Mesenchymal stem cell (in vitro differentiated cells and primary cell): ENCODE results near the gene TOGARAM2.

Experiments
- DNase-seq: peaks from one replicate; pipeline ENCODE4 v3.0.0-alpha.2; 2013
- H2AFZ ChIP-seq: one replicate; pipeline ENCODE4 v1.6.1; 2013; ENCODE audit warnings: low read depth, mild to moderate bottlenecking, control low read depth, inconsistent platforms, low read length, moderate library complexity
- H2AK5ac ChIP-seq: 2 replicates; pipeline ENCODE4 v1.6.1; 2013; ENCODE audit warnings: low read length, moderate library complexity, mild to moderate bottlenecking, inconsistent platforms; ENCODE audit not compliant: severe bottlenecking
- H2BK120ac ChIP-seq: one replicate; pipeline ENCODE4 v1.6.1; 2013; ENCODE audit warnings: low read depth, mild to moderate bottlenecking, inconsistent platforms, low read length, moderate library complexity
- H2BK12ac ChIP-seq, 2 experiments: one replicate each; pipeline ENCODE4 v1.6.1; 2013; ENCODE audit warnings: inconsistent platforms in 2 of 2, low read length in 2 of 2, mild to moderate bottlenecking in 2 of 2, moderate library complexity in 2 of 2, control low read depth in 1 of 2
- H2BK15ac ChIP-seq: one replicate; pipeline ENCODE4 v1.6.1; 2013; ENCODE audit warnings: mild to moderate bottlenecking, low read depth, inconsistent platforms; ENCODE audit not compliant: poor library complexity, severe bottlenecking
- H2BK5ac ChIP-seq: 2 replicates; pipeline ENCODE4 v1.6.1; 2013; ENCODE audit warnings: low read depth, mild to moderate bottlenecking, low read length, control low read depth, inconsistent platforms; ENCODE audit not compliant: poor library complexity, severe bottlenecking
- H3K14ac ChIP-seq, 2 experiments: one replicate each; pipeline ENCODE4 v1.6.1; 2013; ENCODE audit warnings: inconsistent platforms in 2 of 2, low read length in 2 of 2, control low read depth in 1 of 2, mild to moderate bottlenecking in 1 of 2, moderate library complexity in 1 of 2
- H3K18ac ChIP-seq, 2 experiments: one replicate each; pipeline ENCODE4 v1.6.1; 2013; ENCODE audit warnings: inconsistent platforms in 2 of 2, low read length in 2 of 2, control low read depth in 1 of 2, low read depth in 1 of 2, mild to moderate bottlenecking in 1 of 2
- H3K23ac ChIP-seq, 2 experiments: one replicate each; pipeline ENCODE4 v1.6.1; 2013; ENCODE audit warnings: inconsistent platforms in 2 of 2, low read length in 2 of 2, mild to moderate bottlenecking in 2 of 2, moderate library complexity in 2 of 2, control low read depth in 1 of 2
- H3K27ac ChIP-seq: 2 replicates; pipeline ENCODE4 v1.5.1; 2013; ENCODE audit warnings: mild to moderate bottlenecking, moderate library complexity, low read length, control low read depth, inconsistent platforms; ENCODE audit not compliant: poor library complexity, severe bottlenecking
- H3K27me3 ChIP-seq, 2 experiments: 2 replicates each; pipeline versions ENCODE4 v1.6.1 to v1.7.0; 2013; ENCODE audit warnings: low read length in 2 of 2, mild to moderate bottlenecking in 2 of 2, moderate library complexity in 2 of 2, control low read depth in 1 of 2, inconsistent platforms in 1 of 2; ENCODE audit not compliant: control insufficient read depth in 1 of 2, insufficient read depth in 1 of 2
- H3K36me3 ChIP-seq, 2 experiments: 2 replicates each; pipeline versions ENCODE4 v1.6.1 to v1.7.0; 2013; ENCODE audit warnings: low read length in 2 of 2, control low read depth in 1 of 2, inconsistent platforms in 1 of 2, low read depth in 1 of 2, mild to moderate bottlenecking in 1 of 2; ENCODE audit not compliant: insufficient read depth in 2 of 2, control insufficient read depth in 1 of 2
- H3K4ac ChIP-seq, 2 experiments: one replicate each; pipeline ENCODE4 v1.6.1; 2013; ENCODE audit warnings: inconsistent platforms in 2 of 2, low read length in 2 of 2, mild to moderate bottlenecking in 2 of 2, moderate library complexity in 2 of 2, control low read depth in 1 of 2, low read depth in 1 of 2
- H3K4me1 ChIP-seq: 2 replicates; pipeline ENCODE4 v1.6.1; 2013; ENCODE audit warnings: low read depth, low read length, control low read depth; ENCODE audit not compliant: control insufficient read depth, insufficient read depth
- H3K4me2 ChIP-seq: 2 replicates; pipeline ENCODE4 v1.6.1; 2013; ENCODE audit warnings: low read length, mild to moderate bottlenecking, inconsistent platforms; ENCODE audit not compliant: poor library complexity, severe bottlenecking
- H3K4me3 ChIP-seq, 2 experiments: 2 replicates each; pipeline versions ENCODE4 v1.5.1 to v1.7.0; 2013; ENCODE audit warnings: low read length in 2 of 2, mild to moderate bottlenecking in 2 of 2, control low read depth in 1 of 2, low read depth in 1 of 2; ENCODE audit not compliant: insufficient read depth in 1 of 2
- H3K79me1 ChIP-seq: replicated peaks from 2 replicates; pipeline ENCODE4 v1.6.1; 2013; ENCODE audit warnings: mild to moderate bottlenecking, control low read depth, low read length, inconsistent platforms; ENCODE audit not compliant: poor library complexity, severe bottlenecking
- H3K9ac ChIP-seq: 2 replicates; pipeline ENCODE4 v1.7.0; 2013; ENCODE audit warnings: mild to moderate bottlenecking, low read length, moderate library complexity
- H3K9me3 ChIP-seq: 2 replicates; pipeline ENCODE4 v1.7.0; 2013; ENCODE audit warnings: mild to moderate bottlenecking, low read length; ENCODE audit not compliant: control insufficient read depth
- H4K8ac ChIP-seq: one replicate; pipeline ENCODE4 v1.6.1; 2013; ENCODE audit warnings: inconsistent platforms, mild to moderate bottlenecking, low read length, moderate library complexity
- H4K91ac ChIP-seq: one replicate; pipeline ENCODE4 v1.6.1; 2013; ENCODE audit warnings: mild to moderate bottlenecking, low read length, inconsistent platforms
- WGBS: methylation state at CpG from one replicate; pipeline ENCODE4 v1.1.7; 2013; ENCODE audit warnings: mixed read lengths; 5-methylcytosine and 5-hydroxymethylcytosine counted together

TOGARAM2 gene

GRCh38 chr2:29004755-29005154 lies 23.7 kb downstream of the TOGARAM2 start:
- H3K4ac ChIP-seq = no peak overlapping the region
- H2BK12ac ChIP-seq = no peak overlapping the region
- peak overlapping the region in 1 of 2 experiments; percentile 3 for H3K14ac ChIP-seq
- H3K18ac ChIP-seq = no peak overlapping the region
- 0% methylated on average over 1 of the region's 1 CpG for WGBS
- H2BK120ac ChIP-seq = no peak overlapping the region
- peaks cover 2% of the 10 kb centered on the region for H3K4me1 ChIP-seq
- H3K4me2 ChIP-seq = no peak overlapping the region
- no peak overlapping the region for H2BK5ac ChIP-seq
- no peak overlapping the region for H2AFZ ChIP-seq
- H3K27ac ChIP-seq = no peak overlapping the region
- no peak overlapping the region for H2AK5ac ChIP-seq
- no peak overlapping the region for H2BK15ac ChIP-seq
- no peaks in the 10 kb centered on the region for H3K36me3 ChIP-seq
- H3K9ac ChIP-seq = no peak overlapping the region
- no peak overlapping the region for H3K4me3 ChIP-seq
- no peak for DNase-seq
- H3K79me1 ChIP-seq = no peaks in the 10 kb centered on the region
- H3K23ac ChIP-seq = no peak overlapping the region
- H4K91ac ChIP-seq = peak overlapping the region; percentile 7
- H3K27me3 ChIP-seq = peaks cover 0 to 26% of the 10 kb centered on the region in 2 experiments
- H4K8ac ChIP-seq = no peak overlapping the region
- H3K9me3 ChIP-seq = no peaks in the 10 kb centered on the region

- WGBS = 70% methylated on average over 7 of the region's 7 CpGs
- Histone ChIP-seq H2AK5ac (no peak overlapping the region), H3K79me1 (no peaks in the 10 kb centered on the region), H2BK12ac (no peak overlapping the region), H3K18ac (no peak overlapping the region), H3K4me1 (peaks cover 2% of the 10 kb centered on the region), H4K8ac (no peak overlapping the region), H3K4me2 (no peak overlapping the region), H2BK5ac (no peak overlapping the region), H3K23ac (no peak overlapping the region), H4K91ac (no peak overlapping the region), H2AFZ (no peak overlapping the region), H3K27me3 (peaks cover 0 to 24% of the 10 kb centered on the region in 2 experiments), H3K9me3 (no peaks in the 10 kb centered on the region), H3K4me3 (no peak overlapping the region), H3K27ac (no peak overlapping the region), H3K4ac (no peak overlapping the region), H3K36me3 (no peaks in the 10 kb centered on the region), H3K14ac (no peak overlapping the region), H3K9ac (no peak overlapping the region), H2BK15ac (no peak overlapping the region), H2BK120ac (no peak overlapping the region)
- no peak for DNase-seq
Measured at GRCh38 chr2:29005331-29005730, 24.2 kb downstream of the TOGARAM2 start.

- Histone ChIP-seq H3K4me2 (no peak overlapping the region), H3K27me3 (peaks cover 0 to 24% of the 10 kb centered on the region in 2 experiments), H3K79me1 (no peaks in the 10 kb centered on the region), H2BK15ac (no peak overlapping the region), H3K23ac (no peak overlapping the region), H2BK120ac (no peak overlapping the region), H3K36me3 (no peaks in the 10 kb centered on the region), H3K27ac (no peak overlapping the region), H2BK5ac (no peak overlapping the region), H3K4ac (no peak overlapping the region), H4K8ac (no peak overlapping the region), H3K4me1 (peaks cover 9% of the 10 kb centered on the region), H3K4me3 (no peak overlapping the region), H2BK12ac (no peak overlapping the region), H2AFZ (no peak overlapping the region), H4K91ac (no peak overlapping the region), H3K9me3 (no peaks in the 10 kb centered on the region), H3K14ac (peak overlapping the region in 1 of 2 experiments; percentile 93), H2AK5ac (no peak overlapping the region), H3K18ac (peak overlapping the region in 1 of 2 experiments; percentile 42), H3K9ac (no peak overlapping the region)
- no peak for DNase-seq
- WGBS = 50% methylated on average over 12 of the region's 12 CpGs
Measured at GRCh38 chr2:29006092-29006979, 25.2 kb downstream of the TOGARAM2 start.

GRCh38 chr2:29006980-29007301 lies 25.8 kb downstream of the TOGARAM2 start:
- no peak overlapping the region for H2AK5ac ChIP-seq
- DNase-seq = no peak

More at GRCh38 chr2:29006980-29007301, 25.8 kb downstream of the TOGARAM2 start:
- Histone ChIP-seq H3K4me3 (no peak overlapping the region), H3K36me3 (no peaks in the 10 kb centered on the region), H3K4ac (no peak overlapping the region), H2AFZ (no peak overlapping the region), H3K18ac (no peak overlapping the region), H3K27ac (no peak overlapping the region), H3K79me1 (no peaks in the 10 kb centered on the region), H4K91ac (no peak overlapping the region), H3K14ac (no peak overlapping the region), H4K8ac (no peak overlapping the region), H2BK12ac (no peak overlapping the region), H3K4me2 (no peak overlapping the region), H2BK15ac (no peak overlapping the region), H2BK120ac (no peak overlapping the region), H3K4me1 (peaks cover 15% of the 10 kb centered on the region), H3K9me3 (no peaks in the 10 kb centered on the region), H3K9ac (no peak overlapping the region), H3K27me3 (peaks cover 0 to 31% of the 10 kb centered on the region in 2 experiments), H3K23ac (no peak overlapping the region), H2BK5ac (no peak overlapping the region)
- WGBS = 94% methylated on average over 2 of the region's 2 CpGs
